GM18909 (cell line): ENCODE results near the gene YKT6.

ENCODE experiments used
- ATAC-seq: cut with Tn5 transposase; IDR thresholded peaks from one replicate; pipeline ENCODE4 v1.9.1; 2021; ENCODE audit warnings: mild to moderate bottlenecking; ENCODE audit not compliant: unreplicated experiment, poor library complexity

YKT6 gene

GRCh38 chr7:44228571-44229350, 28.0 kb downstream of the YKT6 start:
- no peak for ATAC-seq

DNA sequence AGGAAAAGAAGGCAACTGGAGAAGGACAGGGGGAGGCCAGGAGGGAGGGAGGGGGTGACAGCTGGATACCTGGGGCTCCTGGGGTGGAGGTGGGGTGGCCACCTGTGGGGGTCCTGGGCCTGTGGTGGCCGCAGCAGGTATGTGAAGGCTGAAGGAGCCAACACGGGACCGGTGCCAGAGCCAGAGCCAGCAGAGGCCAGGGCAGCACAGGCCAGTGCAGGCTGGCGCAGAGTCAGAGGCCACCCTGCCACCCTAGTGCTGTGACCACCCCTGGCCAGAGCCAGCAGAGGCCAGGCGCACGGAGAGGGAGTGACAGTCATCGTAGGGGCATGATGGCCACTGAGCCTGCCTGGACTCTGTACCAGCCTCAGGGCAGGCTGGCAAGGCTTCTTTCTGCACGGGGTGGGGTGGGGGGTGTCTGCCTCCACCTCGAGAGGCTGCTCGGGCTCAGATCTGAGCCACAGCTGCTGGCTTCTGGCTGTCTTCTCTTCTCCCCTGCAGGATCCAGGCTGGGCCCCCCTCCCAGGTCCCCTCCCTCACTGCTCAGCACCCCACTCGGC, 28.8 kb downstream of the YKT6 start:
- ATAC-seq: no peak

DNA sequence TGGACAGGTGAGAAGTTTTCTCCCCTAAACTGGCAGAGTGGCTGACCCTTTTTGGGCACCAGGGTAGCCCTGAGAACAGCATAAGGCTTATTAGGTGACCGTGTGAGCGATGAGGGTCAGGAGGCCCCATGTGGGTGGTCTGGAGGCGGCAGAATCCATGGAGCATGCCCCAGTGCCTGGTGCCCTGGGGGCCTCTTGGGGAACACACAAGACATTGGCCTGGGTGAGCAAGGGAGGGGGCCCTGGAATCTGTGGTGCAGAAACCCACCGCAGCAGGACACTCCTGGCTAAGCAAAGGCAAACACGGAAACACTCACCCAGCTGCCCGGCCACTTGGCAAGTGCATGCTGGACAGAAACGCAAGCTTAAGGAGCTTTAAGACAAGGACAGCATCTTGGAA, 29.5 kb downstream of the YKT6 start:
- ATAC-seq: no peak

DNA sequence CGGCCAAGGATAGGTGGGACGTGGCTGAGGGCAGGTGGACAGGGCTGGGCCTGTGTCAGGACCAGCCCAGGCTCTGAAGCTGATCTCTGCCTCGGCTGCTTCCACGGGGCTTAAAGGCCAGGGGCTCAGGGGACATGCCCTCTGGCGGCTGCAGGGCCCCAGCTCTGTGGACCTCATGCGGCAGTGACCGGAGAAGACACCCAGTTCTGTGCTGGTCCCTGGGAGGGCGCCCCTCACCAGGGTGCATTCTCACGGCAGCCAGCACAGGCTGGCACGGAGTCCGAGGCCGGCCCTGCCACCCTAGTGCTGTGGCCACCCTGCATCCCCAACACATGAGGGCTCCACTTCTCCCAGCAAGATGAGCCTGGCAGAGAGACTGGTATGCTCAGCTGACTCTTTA, 30.3 kb downstream of the YKT6 start:
- ATAC-seq: no peak

GRCh38 chr7:44232396-44232795, 31.6 kb downstream of the YKT6 start:
- no peak for ATAC-seq

- no peak for ATAC-seq
These were observed 32.3 kb downstream of the YKT6 start for GRCh38 chr7:44232901-44233715.

DNA sequence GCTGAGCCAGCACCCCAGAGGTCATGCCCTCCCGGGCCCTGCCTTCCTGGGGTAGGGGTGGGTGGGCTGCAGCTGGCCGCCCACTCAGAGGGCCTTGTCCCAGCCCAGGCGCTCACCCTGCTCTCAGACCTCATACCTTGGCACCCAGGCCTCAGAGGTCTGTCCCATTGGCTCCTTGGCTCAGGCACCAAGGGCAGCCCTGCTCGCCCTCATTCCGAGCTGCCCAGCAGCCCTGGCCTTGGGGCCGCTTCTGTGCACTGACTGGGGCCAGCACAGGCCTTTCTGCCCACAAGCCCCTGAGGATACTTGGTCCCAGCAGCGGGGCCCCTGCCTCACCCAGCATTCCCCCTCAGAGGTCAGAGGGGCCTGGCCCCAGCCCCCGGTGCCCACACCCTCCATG, 34.3 kb downstream of the YKT6 start:
- ATAC-seq: no peak

DNA sequence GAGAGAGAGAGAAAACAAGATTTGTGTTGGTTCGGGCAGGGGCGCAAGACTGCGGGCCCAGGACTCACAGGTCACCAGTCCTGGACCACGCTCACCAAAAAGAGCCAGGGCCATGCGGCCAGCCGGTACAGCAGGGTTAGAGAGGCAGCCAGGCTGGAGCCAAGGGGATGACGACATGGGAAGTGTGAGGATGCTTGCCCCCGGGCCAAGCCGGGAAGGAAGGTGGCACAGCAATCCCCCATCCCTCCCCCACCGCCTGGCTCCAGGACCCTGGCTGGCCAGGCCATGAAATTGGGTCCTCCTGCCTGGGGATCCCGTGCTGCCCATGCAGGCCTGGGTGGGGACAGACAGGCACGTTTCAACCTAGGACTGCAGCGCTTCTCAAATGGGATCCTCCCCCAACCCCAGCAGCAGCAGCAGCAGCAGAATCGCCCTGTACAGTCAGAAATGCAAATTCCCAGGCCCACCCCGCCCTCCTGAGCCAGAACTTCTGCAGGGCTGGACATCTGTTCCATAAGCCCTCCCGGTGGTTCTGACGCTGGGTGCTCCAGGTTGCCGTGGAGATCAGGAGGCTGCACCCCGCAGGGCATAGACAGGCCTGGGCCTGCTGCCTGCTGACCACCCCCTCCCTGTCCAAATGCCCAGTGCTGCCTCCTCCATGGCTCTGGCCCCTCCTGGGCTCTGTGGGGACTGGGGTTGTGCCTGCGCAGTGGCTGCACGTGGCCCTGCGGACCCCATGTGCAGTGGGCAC, 35.0 kb downstream of the YKT6 start:
- ATAC-seq: no peak

GRCh38 chr7:44236333-44236728, 35.6 kb downstream of the YKT6 start:
- no peak for ATAC-seq

DNA sequence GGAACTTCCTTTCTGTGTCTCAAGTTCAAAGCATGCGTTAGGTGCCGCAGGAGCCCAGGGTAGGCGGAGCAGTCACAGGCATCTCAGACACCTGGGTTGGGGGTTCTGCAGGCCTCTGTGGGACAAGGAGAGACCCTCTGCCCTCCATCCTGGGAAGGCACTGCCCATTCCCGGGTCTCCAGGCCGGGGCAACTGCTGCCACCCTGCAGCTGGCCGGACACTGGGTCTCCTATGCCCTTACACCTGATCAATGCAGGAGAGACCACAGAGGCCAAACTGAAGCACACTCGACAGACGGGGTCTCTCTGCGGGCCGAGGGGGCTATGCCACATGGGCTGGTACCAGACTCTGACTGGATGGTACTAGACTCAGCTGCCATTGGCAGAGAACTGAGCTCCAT, 36.9 kb downstream of the YKT6 start:
- no peak for ATAC-seq

DNA sequence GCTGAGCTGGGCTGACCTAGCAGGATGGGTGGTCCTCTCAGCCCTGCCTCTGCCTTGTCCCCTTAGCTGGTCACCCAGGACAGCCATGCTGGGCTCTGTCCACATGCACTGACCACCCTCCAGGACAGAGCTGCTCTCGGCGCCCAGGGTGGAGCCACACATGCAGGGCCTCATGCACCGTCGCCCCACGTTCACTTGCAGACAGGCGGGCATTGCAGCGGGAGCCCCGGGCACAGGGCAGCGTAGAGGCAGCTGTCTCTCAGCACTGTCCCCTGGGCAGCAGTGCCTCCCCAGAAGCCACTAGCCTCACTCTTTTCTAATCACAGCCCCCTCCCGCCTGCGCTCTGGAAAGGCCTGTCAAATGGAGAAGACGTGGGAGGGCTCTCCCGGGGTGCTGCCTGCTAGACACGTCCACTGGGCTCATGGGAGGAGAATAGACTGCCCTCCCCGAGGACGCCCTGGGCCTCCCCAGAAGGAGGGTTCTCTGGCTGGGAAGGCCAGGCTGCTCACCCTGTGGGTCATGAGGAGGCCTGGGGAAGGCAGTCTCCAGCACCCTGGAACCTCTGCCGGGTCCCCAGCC, 37.4 kb downstream of the YKT6 start:
- no peak for ATAC-seq

DNA sequence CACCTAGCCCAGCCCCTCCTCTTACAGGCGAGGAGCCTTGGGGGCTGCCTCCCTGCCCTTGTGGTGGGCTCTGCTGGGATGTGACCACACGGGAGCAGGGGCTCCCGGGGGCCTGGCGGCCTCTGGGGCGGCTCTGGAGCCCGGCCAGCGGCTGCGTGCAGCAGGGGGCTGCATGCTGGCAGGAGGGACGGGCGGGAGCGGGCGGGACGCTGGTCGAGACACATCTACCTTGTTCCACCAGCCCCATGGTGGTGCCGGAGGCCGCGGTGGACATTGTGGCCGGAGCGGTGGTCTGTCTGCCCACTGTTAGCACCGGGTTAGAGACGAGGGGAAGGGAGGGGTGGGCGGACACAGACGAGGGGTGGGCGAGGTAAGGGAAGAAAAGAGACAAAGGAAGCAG, 38.6 kb downstream of the YKT6 start:
- ATAC-seq: no peak

GRCh38 chr7:44240376-44240775, 39.6 kb downstream of the YKT6 start:
- no peak for ATAC-seq

- peak; percentile 71 for ATAC-seq
These were observed 40.3 kb downstream of the YKT6 start for GRCh38 chr7:44240983-44241510.

DNA sequence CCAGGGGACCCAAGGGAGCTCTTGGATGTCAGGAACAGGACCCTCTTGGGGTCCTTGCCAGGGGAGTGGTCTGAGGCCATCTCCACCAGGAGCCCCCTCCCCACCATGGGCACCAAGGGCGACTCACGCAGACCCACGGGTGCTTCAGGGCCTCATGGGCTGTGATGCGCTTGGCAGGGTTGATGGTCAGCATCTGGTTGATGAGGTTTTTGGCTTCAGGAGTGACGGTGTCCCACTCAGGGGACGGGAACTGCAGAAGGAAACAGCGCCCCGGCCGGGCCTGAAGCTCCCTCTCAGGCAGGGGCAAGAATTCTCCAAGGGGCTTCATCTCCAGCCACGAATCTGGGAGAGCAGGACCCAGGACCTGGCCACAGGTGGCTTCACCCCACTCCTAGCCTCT, 41.3 kb downstream of the YKT6 start:
- no peak for ATAC-seq

GRCh38 chr7:44244282-44244681, 43.5 kb downstream of the YKT6 start:
- ATAC-seq: no peak

GRCh38 chr7:44246396-44247113, 45.8 kb downstream of the YKT6 start:
- ATAC-seq: no peak

DNA sequence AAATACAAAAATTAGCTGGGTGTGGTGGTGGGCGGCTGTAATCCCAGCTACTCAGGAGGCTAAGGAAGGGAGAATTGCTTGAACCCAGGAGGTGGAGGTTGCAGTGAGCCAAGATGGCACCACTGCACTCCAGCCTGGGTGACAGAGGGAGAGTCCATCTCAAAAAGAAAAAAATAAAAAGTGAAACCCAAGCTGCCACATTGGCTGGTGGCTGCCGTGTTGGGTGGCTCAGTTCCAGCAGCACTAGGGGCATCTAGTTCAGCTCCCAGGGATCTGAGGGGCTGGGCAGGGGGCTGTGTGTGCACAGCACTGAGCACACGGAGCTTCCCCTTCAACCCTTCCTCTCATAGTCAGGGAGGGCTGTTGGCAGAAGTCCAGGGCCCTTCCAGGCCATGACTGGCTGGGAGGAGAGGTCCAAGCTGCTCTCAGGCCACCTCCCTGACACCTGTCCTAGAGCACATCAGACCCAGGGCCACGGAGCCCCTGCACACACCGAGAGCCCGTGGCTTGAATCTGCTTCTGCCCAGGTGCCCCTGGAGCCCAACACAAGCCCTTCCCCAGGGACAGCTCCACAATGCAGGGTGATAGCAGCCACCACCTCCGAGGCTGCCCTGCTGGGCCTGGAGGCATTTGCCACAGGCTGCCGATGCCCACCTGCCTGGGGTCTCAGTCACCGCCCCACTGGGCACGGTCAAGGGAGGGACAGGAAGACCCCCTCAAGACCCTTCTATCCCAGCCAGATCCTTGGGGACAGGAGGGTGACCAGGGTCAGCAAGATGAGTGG, 47.3 kb downstream of the YKT6 start:
- no peak for ATAC-seq
